ENCODE results near the gene ZNF155.

DNA sequence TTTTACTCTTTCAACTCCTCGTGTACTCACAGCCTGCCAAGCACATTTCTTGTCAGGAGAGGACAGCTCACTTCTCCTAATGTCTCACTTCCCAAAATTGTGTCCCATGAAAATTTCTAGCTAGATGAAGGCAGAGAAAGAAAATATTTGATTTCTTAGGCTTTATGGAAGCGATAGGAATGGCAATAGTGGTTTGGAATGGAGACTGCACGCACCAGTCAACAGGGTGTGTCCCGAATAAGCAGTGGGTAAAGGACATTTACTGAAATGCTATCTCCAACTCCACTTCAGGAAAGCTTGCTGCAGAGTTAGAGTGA, 40.9 kb downstream of the ZNF155 start:
- TF ChIP-seq, protein P1, sequence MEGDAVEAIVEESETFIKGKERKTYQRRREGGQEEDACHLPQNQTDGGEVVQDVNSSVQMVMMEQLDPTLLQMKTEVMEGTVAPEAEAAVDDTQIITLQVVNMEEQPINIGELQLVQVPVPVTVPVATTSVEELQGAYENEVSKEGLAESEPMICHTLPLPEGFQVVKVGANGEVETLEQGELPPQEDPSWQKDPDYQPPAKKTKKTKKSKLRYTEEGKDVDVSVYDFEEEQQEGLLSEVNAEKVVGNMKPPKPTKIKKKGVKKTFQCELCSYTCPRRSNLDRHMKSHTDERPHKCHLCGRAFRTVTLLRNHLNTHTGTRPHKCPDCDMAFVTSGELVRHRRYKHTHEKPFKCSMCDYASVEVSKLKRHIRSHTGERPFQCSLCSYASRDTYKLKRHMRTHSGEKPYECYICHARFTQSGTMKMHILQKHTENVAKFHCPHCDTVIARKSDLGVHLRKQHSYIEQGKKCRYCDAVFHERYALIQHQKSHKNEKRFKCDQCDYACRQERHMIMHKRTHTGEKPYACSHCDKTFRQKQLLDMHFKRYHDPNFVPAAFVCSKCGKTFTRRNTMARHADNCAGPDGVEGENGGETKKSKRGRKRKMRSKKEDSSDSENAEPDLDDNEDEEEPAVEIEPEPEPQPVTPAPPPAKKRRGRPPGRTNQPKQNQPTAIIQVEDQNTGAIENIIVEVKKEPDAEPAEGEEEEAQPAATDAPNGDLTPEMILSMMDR (IDR thresholded peaks at IDR 0.05; ENCODE audit: low read depth, low read length): no peak
- TF ChIP-seq MYC (IDR thresholded peaks at IDR 0.05; ENCODE audit: low read depth, low read length): no peak
